GM19468 (cell line): ENCODE results near the gene TMEM139.
"Not testable (repeated sequence)": the region's sequence is repeated elsewhere in the genome, so short reads cannot be mapped to it uniquely, and the experiment has no call there.

ENCODE experiments used
- ATAC-seq: cut with Tn5 transposase; IDR thresholded peaks from one replicate; pipeline ENCODE4 v1.9.1; 2021; ENCODE audit warnings: mild to moderate bottlenecking, moderate library complexity, moderate number of reproducible peaks; ENCODE audit not compliant: unreplicated experiment; ENCODE audit errors: extremely low read depth

TMEM139 gene

GRCh38 chr7:143287935-143288826, 3.4 kb downstream of the TMEM139 start, which contains the start of gene CASP2:
Gene CASP2 (plus strand): TSS chr7:143288351. CDS start chr7:143288456, 105 bp downstream.
- ATAC-seq, result peak; percentile 89

GRCh38 chr7:143288836-143289235, 4.1 kb downstream of the TMEM139 start:
- ATAC-seq, result no peak

GRCh38 chr7:143289421-143289820, 4.7 kb downstream of the TMEM139 start:
- ATAC-seq, result no peak

GRCh38 chr7:143289888-143290287, 5.1 kb downstream of the TMEM139 start:
- ATAC-seq, result not testable (repeated sequence)

GRCh38 chr7:143290293-143290692, 5.5 kb downstream of the TMEM139 start:
- no peak for ATAC-seq

- ATAC-seq, result no peak
Observed at GRCh38 chr7:143292876-143293275, 8.1 kb downstream of the TMEM139 start.

- ATAC-seq, result no peak
Observed at GRCh38 chr7:143295870-143296269, 11.1 kb downstream of the TMEM139 start.

- ATAC-seq, result no peak
Observed at GRCh38 chr7:143296686-143297085, 11.9 kb downstream of the TMEM139 start.

- ATAC-seq, result no peak
Observed at GRCh38 chr7:143299346-143299745, 14.6 kb downstream of the TMEM139 start.

- ATAC-seq, result peak; percentile 30
Observed at GRCh38 chr7:143299840-143300239, 15.1 kb downstream of the TMEM139 start.

- no peak for ATAC-seq
Observed at GRCh38 chr7:143300959-143301935, 16.5 kb downstream of the TMEM139 start.

- ATAC-seq, result no peak
Observed at GRCh38 chr7:143303733-143304132, 19.0 kb downstream of the TMEM139 start.

- no peak for ATAC-seq
Observed at GRCh38 chr7:143304938-143305337, 20.2 kb downstream of the TMEM139 start.

- no peak for ATAC-seq
Observed at GRCh38 chr7:143305423-143306070, 20.8 kb downstream of the TMEM139 start.

GRCh38 chr7:143308632-143309031, 23.9 kb downstream of the TMEM139 start:
- no peak for ATAC-seq

GRCh38 chr7:143314127-143314526, 29.4 kb downstream of the TMEM139 start:
- ATAC-seq, result no peak

GRCh38 chr7:143315776-143316175, 31.0 kb downstream of the TMEM139 start, which contains the start of gene CLCN1:
Gene CLCN1 (plus strand): TSS chr7:143316111. CDS start chr7:143316213, 102 bp downstream.
- no peak for ATAC-seq

GRCh38 chr7:143316492-143316891, 31.7 kb downstream of the TMEM139 start:
- no peak for ATAC-seq

- no peak for ATAC-seq
Observed at GRCh38 chr7:143318661-143319060, 33.9 kb downstream of the TMEM139 start.

- no peak for ATAC-seq
Observed at GRCh38 chr7:143320620-143321019, 35.9 kb downstream of the TMEM139 start.
